HG03378 (cell line): ENCODE results near the gene SPTLC1.
"Not testable (repeated sequence)": the region's sequence is repeated elsewhere in the genome, so short reads cannot be mapped to it uniquely, and the experiment has no call there.

Experiments
- ATAC-seq: cut with Tn5 transposase; IDR thresholded peaks from one replicate; pipeline ENCODE4 v1.9.1; 2021; ENCODE audit warnings: mild to moderate bottlenecking, moderate library complexity; ENCODE audit not compliant: unreplicated experiment

Gene SPTLC1

GRCh38 chr9:92140754-92141143 is 25.5 kb upstream of the SPTLC1 start:
- no peak for ATAC-seq

- ATAC-seq, result no peak
These were observed 25.0 kb upstream of the SPTLC1 start for GRCh38 chr9:92140074-92140753.

- not testable (repeated sequence) for ATAC-seq
These were observed 23.8 kb upstream of the SPTLC1 start for GRCh38 chr9:92138960-92139540.

- ATAC-seq, result no peak
These were observed 23.1 kb upstream of the SPTLC1 start for GRCh38 chr9:92138157-92138959.

GRCh38 chr9:92136184-92136858 is 21.1 kb upstream of the SPTLC1 start:
- ATAC-seq, result no peak

- no peak for ATAC-seq
These were observed 20.4 kb upstream of the SPTLC1 start for GRCh38 chr9:92135576-92135975.

GRCh38 chr9:92133949-92134604 is 18.9 kb upstream of the SPTLC1 start:
- ATAC-seq, result peak; percentile 72

- ATAC-seq, result not testable (repeated sequence)
These were observed 17.7 kb upstream of the SPTLC1 start for GRCh38 chr9:92132913-92133312.

- no peak for ATAC-seq
These were observed 17.3 kb upstream of the SPTLC1 start for GRCh38 chr9:92132501-92132900.

- ATAC-seq, result no peak
These were observed 7.6 kb upstream of the SPTLC1 start for GRCh38 chr9:92122800-92123199.

GRCh38 chr9:92122061-92122460 is 6.8 kb upstream of the SPTLC1 start:
- ATAC-seq, result no peak

GRCh38 chr9:92121265-92121664 is 6.1 kb upstream of the SPTLC1 start:
- no peak for ATAC-seq

- no peak for ATAC-seq
These were observed 4.9 kb upstream of the SPTLC1 start for GRCh38 chr9:92120138-92120537.

- no peak for ATAC-seq
These were observed 4.4 kb upstream of the SPTLC1 start for GRCh38 chr9:92119586-92119985.

- no peak for ATAC-seq
These were observed 7.1 kb downstream of the SPTLC1 start for GRCh38 chr9:92108122-92108521.

- not testable (repeated sequence) for ATAC-seq
These were observed 9.6 kb downstream of the SPTLC1 start for GRCh38 chr9:92105446-92106225.

- ATAC-seq, result not testable (repeated sequence)
These were observed 11.6 kb downstream of the SPTLC1 start for GRCh38 chr9:92103601-92104000.

GRCh38 chr9:92100237-92100911 is 14.8 kb downstream of the SPTLC1 start:
- no peak for ATAC-seq

GRCh38 chr9:92098638-92099037 is 16.6 kb downstream of the SPTLC1 start:
- ATAC-seq, result no peak
